MV-4-11 (cell line): ENCODE data around the gene SLC25A47.
A peak's percentile ranks its signal among the peaks of the same experiment; 100 is the strongest.
"Not testable (repeated sequence)": the region's sequence is repeated elsewhere in the genome, so short reads cannot be mapped to it uniquely, and the experiment has no call there.

Source experiments
- DNase-seq: peaks from one replicate; lab custom pipeline; 2025; lab: John Stamatoyannopoulos, UW

SLC25A47 gene

GRCh38 chr14:100323121-100323941 lies at the start of gene SLC25A47:
TSS of gene SLC25A47 (plus strand) at chr14:100323339. CDS start at chr14:100323415, 76 bp downstream.
- DNase-seq: no peak

- no peak for DNase-seq
These were observed 48.9 kb upstream of the SLC25A47 start for GRCh38 chr14:100274250-100274649.

GRCh38 chr14:100275214-100275613 lies 47.9 kb upstream of the SLC25A47 start:
- no peak for DNase-seq

GRCh38 chr14:100278702-100279101 lies 44.4 kb upstream of the SLC25A47 start:
- DNase-seq: peak; percentile 74

GRCh38 chr14:100279133-100279532 lies 44.0 kb upstream of the SLC25A47 start:
- DNase-seq: no peak

GRCh38 chr14:100279563-100279962 lies 43.6 kb upstream of the SLC25A47 start:
- DNase-seq: no peak

- DNase-seq: no peak
These were observed 41.7 kb upstream of the SLC25A47 start for GRCh38 chr14:100281286-100282082.

- DNase-seq: no peak
These were observed 41.1 kb upstream of the SLC25A47 start for GRCh38 chr14:100282083-100282350.

GRCh38 chr14:100282766-100283419 lies 40.2 kb upstream of the SLC25A47 start:
- DNase-seq: no peak

- DNase-seq: not testable (repeated sequence)
These were observed 39.7 kb upstream of the SLC25A47 start for GRCh38 chr14:100283436-100283835.

GRCh38 chr14:100283984-100284881 lies 38.9 kb upstream of the SLC25A47 start:
- DNase-seq: no peak

- DNase-seq: peak; percentile 32
These were observed 37.9 kb upstream of the SLC25A47 start for GRCh38 chr14:100285021-100285912.

- DNase-seq: no peak
These were observed 37.2 kb upstream of the SLC25A47 start for GRCh38 chr14:100285913-100286400.

- DNase-seq: no peak
These were observed 36.5 kb upstream of the SLC25A47 start for GRCh38 chr14:100286484-100287191.

- no peak for DNase-seq
These were observed 35.7 kb upstream of the SLC25A47 start for GRCh38 chr14:100287202-100287997.

- DNase-seq: not testable (repeated sequence)
These were observed 35.2 kb upstream of the SLC25A47 start for GRCh38 chr14:100287998-100288295.

GRCh38 chr14:100288382-100289185 lies 34.6 kb upstream of the SLC25A47 start:
- DNase-seq: no peak

GRCh38 chr14:100289916-100290606 lies 33.1 kb upstream of the SLC25A47 start:
- DNase-seq: no peak
